NCI-H146 treated with DMSO at 0.1 percent for 48 hours (cell line): Measurements from ENCODE around the gene SLC16A12.
A peak's percentile ranks its signal among the peaks of the same experiment; 100 is the strongest.
"Not testable (repeated sequence)": the region's sequence is repeated elsewhere in the genome, so short reads cannot be mapped to it uniquely, and the experiment has no call there.

Experiments
- DNase-seq: peaks from one replicate; lab custom pipeline; 2025; ENCODE audit not compliant: unreplicated experiment; lab: John Stamatoyannopoulos, UW

The SLC16A12 gene

DNA sequence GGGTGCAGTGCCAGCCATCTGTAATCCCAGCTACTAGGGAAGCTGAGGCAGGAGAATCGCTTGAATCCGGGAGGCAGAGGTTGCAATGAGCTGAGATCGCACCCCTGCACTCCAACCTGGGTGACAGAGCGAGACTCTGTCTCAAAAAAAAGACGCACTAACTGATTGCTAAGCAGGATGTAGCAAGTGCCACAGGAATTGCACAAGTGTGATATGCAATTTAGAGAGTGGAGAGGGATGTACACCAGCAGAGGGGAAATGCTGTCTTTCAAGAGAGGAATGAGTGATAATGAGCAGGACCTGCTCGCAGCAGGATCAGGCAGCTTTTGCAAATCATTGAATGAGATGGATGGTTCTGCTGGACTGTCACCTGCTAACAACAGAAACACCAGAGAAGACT lies 13.3 kb upstream of the SLC16A12 start:
- no peak for DNase-seq

DNA sequence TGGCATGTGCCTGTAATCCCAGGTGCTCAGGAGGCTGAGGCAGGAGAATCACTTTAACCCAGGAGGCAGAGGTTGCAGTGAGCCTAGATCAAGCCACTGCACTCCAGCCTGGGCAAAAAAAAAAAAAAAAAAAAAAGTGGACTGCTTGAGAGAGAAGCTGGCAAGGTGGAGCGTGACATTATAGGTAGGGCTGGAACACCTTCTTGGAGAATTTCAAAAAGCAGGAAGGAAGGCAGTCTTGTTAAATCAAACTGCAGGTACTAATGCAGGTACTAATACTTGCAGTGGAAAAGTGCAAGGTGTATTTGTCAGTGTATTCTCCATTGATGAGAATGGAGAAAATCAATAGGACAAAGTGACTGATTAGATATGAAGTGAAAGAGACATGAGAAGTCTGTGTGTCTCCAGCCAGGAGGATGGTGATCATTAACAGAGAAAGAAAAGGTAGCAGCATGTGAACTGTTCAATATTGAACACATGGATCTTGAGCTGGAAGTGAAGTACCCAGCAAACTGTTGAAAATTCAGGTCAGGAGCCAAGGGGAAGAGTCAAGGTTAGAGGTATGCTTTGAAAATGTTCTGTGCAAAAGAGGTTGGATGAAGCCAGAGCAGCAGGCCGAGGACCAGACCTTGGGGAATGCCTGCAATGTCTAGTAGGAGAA lies 12.6 kb upstream of the SLC16A12 start:
- DNase-seq: no peak

DNA sequence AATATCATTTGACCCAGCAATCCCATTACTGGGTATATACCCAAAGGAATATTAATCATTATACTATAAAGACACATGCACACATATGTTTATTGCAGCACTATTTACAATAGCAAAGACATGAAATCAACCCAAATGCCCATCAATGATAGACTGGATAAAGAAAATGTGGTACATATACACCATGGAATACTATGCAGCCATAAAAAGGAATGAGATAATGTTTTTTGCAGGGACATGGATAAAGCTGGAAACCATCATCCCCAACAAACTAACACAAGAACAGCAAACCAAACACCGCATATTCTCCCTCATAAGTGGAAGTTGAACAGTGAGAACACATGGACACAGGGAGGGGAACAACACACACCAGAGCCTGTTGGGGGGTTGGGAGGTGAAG lies 11.3 kb upstream of the SLC16A12 start:
- not testable (repeated sequence) for DNase-seq

DNA sequence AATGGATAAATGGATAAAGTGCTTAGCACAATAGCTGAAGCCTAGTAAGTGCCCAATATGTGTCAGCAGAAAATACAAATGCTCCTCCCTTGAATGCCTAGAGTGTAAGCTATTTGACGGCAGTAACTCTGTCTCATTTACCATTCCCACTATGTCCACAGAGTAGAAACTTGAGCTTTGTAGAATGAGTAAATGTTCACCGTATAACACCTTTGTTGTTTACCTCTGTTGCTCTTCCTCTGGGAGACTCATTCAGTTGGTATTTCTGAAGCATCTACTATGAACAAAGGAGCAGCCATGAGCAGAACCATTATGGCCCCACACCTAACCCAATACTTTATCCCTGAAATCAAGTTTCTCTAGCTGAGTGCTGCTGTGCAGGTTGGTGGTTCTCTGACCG lies 8.4 kb upstream of the SLC16A12 start:
- no peak for DNase-seq

DNA sequence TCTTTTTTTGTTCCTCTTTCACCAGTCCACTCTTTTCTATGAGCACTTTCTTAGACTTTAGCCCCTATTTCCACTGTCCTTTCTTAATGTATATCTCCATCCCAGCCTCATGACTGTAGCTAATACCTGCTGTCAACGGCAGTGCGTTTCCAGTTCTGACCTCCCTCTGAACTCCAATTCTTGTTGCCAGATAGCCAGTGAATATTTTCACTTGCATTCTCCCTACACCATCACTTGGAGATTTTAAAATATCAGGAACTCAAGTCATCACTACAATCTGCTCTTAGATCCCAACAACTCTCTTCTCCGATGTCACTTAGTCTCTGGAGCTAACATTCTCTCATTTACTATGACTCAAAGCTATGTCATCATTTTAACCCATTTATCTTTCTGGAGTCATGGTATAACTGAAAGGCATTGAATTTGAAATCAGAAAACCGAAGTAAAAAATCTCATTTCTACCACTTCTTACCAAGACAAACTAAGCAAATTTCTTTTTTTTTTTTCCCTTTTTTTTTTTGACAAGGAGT lies 5.1 kb upstream of the SLC16A12 start:
- DNase-seq: no peak

DNA sequence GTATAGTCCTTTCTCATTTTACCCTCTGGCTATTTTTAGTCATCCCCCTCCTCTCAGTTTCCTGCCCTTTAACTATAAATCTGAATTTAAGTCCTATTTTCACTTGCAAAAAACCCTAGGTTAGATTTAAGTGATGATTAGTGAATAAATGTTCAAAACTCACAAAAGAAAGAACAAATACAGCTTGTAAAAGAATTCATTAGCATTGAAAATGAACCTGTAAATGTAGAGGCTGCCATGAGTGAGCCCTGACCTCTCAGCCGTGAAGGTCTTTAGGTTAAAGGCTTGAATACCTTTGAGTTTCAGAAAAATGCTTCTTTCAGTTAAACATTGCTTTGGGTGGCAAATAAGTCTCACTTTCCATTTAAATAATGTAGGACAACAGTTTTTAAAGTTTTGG lies 2.0 kb upstream of the SLC16A12 start:
- no peak for DNase-seq

DNA sequence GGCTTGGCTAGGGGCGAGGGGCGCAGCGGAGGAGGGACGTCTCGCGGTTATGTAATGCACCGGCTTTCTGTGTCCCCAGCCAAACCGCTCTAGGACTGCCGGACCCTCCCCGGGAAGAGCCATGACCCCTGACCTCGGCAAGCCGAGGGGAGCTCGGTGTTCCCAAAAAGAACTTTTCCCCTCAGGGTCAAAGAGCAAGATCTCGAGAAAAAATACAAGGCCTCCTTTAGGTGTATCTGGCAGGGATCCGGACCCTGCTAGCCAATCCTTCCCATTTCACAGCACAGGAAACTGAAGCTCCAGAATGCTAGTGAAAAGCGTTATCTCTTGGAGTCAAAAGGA lies 590 bp upstream of the SLC16A12 start:
- DNase-seq: no peak

DNA sequence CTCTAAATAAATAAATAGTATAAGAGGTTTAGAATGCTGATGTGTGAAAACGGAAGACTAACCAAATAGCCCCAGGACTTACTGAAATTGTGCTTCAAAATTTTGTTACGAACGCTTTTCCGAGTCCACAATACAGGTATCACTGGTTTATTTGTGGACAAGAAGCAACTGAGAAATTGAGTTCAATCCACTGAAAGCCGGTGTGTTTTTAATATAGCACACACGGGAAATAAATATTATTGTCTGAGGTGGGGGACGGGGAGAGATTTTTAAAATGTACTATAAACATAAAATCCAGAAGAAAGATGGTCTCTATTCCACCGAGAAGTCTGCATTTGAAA lies 598 bp downstream of the SLC16A12 start:
- no peak for DNase-seq

DNA sequence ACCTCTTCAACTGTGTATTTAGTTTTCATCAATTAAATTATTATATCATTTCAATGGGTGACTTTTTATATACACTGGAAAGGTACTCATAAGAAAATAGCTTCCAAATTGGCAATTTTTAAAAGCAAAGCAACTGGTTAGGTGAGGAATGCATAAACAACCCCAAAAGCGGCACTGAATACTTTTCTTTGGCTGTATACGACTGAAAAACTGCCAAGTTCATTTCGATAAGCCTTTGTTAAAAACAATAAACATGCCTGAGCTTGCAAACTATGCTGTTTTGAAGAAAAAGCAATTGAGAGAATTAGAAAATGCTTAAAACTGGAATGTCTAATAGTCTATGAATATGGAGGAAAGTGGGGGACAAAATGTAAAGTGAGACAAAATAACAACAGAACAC lies 2.9 kb downstream of the SLC16A12 start:
- no peak for DNase-seq

DNA sequence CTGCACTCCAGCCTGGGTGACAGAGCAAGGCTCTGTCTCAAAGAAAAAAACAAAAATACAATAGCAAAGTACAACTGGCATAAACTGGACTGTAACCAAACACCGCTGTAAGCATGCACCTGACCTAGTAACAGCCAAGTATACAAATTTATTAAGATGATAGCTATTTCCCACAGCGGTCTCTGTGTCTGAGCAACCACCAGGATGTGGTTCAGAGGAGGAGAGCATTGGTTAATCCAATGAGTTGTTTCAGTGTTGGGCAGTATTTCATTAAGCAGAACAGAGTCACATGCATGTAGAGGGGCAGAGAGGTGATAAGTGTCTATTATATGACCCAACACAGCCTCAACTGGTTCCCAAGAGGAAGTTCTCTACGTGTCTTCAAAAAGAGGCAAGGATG lies 4.0 kb downstream of the SLC16A12 start:
- no peak for DNase-seq

DNA sequence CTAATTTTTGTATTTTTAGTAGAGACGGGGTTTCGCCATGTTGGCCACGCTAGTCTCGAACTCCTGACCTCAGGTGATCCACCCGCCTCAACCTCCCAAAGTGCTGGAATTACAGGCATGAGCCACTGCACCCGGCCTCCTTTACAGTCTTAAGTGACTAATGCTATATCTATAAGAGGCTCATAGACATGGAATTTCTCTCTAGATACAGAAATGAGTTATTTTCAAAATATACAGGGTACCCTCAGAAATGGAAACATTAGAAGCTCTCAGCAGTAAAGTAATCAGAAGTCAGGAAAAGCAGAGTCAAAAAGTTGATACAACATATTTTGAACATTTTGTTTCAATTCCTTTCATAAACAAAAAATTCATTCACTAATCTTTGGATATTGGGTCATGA lies 5.7 kb downstream of the SLC16A12 start:
- not testable (repeated sequence) for DNase-seq

DNA sequence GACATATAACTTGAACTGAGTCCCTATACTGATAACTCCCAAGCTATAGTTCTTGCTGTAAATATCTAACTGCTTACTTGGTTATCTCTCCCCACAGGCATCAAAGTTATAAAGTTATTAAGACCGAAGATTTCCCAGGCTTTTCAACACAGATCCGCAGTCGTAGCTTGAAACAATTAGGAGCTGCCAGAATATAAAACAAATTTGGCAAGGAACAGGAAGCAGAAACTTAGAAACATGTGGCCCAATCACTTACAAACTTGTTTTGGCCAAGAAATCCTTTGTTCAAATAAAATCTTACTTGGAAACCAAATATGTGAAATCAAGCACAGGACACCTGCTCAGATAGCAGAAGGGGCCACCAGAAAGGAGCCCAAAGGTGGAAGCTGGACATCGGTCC lies 9.0 kb downstream of the SLC16A12 start:
- DNase-seq: no peak

DNA sequence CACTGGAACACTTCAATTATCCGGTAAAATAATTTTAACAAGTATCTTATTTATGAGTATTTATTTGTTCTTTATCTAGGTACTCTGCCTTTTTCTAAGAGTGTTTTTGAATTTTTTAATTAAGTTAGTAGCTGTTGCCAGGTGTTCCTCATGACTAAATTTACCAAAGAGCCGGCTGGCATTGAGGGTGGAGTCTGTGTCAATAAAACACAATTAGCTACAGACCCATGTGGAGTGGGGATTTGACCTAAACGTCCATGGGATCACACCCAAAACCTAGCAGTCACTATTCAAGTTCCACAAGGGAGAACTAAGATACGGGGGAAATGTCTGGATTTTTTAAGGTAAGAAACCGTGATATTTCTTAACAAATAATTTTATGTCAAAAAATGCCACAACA lies 9.8 kb downstream of the SLC16A12 start:
- peak; percentile 20 for DNase-seq

DNA sequence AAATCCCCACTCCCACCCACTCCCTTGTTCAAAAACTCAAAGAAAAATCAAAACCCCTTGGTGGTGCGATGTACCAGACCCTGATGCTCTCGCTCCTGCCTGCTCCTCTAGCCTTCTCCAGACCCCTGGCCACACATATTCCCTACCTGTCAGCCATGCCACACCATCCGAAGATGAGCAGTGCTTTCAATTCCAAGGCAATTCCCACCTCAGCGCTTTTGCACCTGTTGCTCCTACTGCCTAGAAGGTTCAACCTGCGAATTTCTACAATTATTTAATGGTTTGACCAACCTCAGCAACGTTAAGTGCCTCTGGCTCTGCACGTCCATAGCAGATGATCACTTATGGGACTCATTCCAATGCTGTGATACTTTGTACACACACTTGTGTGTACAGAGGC lies 11.1 kb downstream of the SLC16A12 start:
- no peak for DNase-seq

DNA sequence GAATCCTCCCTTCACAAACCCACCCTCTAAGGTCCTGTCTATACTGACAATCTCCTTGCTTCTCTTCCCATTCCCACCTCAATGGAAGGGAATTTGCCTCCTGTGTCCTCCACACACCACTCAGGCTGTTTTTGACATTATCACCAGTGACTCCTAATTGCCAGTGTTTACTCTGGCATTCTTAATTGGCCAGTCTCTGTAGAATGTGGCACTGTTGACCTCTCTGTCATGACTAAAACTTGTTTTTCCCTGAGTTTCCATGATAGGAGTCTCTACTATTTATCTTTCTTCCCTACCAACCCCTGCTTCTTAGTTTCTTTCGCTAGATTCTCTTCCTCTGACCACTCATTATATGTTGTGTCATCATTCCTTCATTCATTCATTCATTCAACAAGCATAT lies 12.1 kb downstream of the SLC16A12 start:
- DNase-seq: no peak

DNA sequence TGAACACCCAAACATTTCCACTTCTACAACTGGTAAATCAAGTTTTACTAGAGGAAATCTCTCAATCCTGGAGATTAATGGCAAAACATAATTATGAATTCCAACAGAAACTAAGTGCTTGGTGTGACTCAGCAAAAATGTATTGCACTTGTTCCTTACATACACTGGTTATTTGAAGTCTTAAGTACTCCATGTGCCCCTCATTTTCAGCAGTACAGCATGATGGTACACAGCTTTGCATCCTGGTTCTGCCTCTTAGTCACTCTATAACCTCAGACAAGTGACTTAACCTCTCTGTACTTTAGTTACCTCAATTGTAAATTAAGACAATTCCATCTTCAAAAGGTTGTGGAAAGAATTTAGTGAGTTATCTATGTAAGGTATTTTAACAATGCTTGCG lies 12.9 kb downstream of the SLC16A12 start:
- DNase-seq: no peak

DNA sequence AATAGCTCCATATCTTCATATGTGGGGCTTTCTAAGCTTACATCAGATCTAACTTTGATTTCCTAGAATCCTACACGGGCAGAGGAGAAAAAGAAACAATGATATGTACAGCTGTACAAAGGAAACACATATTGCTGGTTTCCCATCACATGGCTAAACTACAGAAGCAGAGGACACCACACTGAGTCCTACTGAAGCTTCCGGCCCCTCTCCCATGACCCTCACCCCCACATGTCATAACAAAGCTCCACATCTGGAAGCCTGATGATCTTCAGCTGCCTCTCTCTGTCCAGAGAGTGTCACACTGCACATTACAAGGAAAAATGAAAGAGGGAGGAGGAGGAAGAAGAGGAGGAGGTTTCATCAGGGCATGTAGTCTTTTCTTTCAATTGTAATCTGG lies 14.0 kb downstream of the SLC16A12 start:
- no peak for DNase-seq

DNA sequence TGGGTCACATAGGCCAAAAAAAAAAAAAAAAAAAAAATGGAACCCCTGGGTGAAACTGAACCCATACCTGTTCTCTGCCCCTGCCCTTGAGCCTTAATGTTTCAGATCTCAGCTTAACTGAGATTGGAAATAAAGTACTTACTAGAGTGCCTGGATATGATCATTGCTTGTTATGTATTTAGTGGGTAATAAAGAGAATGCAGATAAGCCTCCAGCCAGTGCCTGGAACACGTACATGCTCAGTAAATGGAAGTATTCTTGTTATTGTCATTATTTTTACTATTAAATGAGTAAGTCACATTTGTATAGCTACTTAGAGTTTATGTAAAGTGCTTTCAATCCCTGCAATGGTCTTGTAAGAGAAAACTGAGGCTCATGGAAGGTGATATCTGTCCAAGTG lies 14.7 kb downstream of the SLC16A12 start:
- DNase-seq: no peak

DNA sequence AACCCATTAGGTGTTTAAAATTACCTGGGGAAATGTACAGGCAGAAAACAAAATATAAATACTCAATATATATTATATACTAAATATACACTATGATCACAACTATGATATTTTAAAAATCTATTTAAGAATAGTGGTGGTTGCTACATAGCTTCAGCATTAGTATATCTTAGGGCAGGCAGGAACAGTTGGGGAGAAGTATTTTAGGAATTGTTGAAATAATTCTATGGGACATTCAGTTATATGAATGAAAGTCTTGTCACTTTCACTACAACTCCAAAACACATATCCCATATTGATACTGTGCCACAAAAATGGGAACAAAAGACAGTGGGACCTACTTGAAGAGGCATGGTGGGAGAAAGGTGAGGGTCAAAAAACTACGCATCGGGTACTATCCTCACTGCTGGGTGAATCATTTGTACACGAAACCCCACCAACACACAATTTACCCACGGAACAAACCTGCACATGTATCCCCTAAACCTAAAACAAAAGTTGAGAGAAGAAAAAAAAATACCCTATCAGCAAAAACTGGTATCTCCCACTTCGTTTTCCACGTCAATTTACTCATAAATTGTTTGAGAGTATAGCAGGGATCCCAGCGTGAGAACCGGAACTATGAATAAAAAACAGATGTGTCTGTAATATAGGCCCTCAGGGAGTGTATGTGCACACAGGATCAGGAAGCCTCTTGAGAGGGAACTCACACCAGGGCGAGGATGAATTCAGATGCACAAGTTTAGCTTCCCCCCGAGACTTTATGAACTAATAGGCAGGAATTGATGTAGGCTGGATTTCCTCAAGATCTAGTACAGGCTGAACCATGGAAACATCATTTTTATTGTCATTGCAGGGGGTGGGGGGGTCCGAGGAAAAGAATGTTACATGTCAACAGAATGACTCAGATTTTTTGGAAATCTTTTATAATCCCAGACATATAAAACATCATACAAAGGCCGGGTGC lies 16.2 kb downstream of the SLC16A12 start:
- no peak for DNase-seq

DNA sequence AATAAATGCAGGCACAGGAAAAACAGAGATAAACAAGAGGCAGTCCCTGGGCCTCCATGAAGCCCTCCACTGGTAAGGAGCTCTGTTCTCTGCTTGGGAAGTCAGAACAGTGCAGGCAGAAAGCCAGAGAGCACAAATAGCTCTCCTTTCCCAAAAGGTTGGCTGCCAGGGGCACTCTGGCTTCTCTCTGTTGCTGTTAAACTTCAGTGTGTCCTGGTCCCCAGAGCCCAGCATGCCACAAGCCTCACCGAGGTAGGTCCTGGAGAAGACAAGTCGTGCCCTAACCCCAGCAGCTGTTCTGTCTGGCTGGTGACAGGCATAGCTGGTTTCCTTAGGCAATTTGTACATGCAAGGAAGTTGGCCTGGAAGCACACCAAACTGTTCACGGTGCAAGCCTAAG lies 17.3 kb downstream of the SLC16A12 start:
- no peak for DNase-seq

DNA sequence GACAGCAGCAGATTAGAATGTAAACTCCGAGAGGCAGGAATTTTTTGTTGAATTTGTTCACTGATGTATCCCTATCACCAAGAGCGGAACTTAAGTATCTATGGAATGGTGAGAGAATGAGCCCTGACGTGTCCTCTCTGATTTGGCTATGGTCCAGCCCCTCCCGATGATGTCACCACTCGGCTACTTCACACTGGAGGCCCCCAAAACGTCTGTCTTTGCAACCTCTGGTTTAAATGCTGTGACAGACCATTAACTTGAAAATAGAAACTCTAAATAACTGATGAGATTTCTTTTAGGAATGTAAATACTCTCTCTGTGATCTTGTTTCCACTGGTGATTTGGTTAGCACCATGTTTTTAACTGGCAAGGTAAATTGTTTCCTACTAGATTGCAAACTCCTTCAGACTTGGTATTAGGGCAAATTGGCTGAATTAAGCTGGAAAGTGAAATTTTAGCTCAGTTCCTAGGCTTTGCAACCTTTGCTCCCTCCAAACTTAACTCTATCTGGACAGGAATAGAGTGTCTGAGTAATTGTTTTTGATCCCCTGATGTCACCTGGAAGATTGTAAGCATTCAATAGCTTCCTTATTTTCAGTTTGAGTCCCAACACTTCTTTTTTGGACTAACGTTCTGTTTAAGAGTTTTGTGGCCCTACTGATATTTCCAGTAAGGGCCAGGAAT lies 19.1 kb downstream of the SLC16A12 start:
- no peak for DNase-seq
